Daoy (cell line): ENCODE measurements around the gene CPNE2. TPM values are rescaled to one million over a fixed set of nuclear protein-coding genes. Genes with fewer than 3 reads are reported as not detected.
A peak's percentile ranks its signal among the peaks of the same experiment; 100 is the strongest.
"Not testable (repeated sequence)": the region's sequence is repeated elsewhere in the genome, so short reads cannot be mapped to it uniquely, and the experiment has no call there.

Experiments used
- DNase-seq: peaks from one replicate; pipeline ENCODE4 v3.0.0-alpha.2; 2015; ENCODE audit warnings: low read depth
- total RNA-seq: library from RNA; depleted of rRNA; stranded (reverse); fragments of >200 nt; shearing (Covaris generic); gene quantifications from 2 replicates; pipeline ENCODE4 v1.2.3, GENCODE V29; 2014

The CPNE2 gene
- total RNA-seq, 1 experiment from 2014 or later, result 10.0 TPM

- DNase-seq, result no peak
Measured at GRCh38 chr16:57069635-57070370, 22.6 kb upstream of the CPNE2 start.

GRCh38 chr16:57070424-57070823 lies 22.0 kb upstream of the CPNE2 start:
- no peak for DNase-seq

- not testable (repeated sequence) for DNase-seq
Measured at GRCh38 chr16:57071081-57071732, 21.2 kb upstream of the CPNE2 start.

DNA sequence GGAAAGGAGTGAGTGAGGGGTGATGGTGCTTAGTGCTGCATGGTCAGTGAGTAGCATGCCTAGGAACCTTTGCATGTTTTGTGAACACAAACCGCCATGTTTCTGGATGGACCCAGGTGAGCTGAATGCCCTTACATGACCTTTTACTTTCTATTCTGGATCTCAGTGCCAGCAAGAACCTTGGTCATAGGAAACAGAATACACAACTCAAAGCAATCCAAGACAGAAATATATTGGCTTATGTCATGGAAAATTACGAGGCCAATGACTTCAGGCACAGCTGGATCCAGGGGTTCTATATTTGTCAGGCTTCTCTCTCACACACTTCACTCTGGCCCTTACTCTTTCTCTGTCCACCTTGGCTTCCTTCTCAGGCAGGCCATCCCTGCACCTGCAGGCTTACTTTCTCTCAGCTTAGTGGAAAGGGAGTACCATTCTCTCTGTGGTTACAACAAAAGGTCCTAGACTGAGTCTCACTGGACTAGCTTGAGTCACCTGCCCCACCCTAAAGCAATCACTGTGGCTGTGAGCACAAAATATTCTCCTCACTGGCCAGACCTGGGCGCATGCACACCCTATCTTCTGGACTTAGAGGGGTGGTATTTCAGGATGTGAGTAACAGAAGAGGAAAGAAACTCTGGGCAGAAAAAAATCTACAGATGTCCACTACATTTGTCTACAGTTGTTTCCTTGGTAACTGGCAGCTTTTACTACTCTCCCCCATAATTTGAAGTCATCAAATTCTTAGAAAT lies 20.4 kb upstream of the CPNE2 start:
- DNase-seq, result peak; percentile 47

- no peak for DNase-seq
Measured at GRCh38 chr16:57072616-57073275, 19.6 kb upstream of the CPNE2 start.

- DNase-seq, result no peak
Measured at GRCh38 chr16:57077714-57078113, 14.7 kb upstream of the CPNE2 start.

DNA sequence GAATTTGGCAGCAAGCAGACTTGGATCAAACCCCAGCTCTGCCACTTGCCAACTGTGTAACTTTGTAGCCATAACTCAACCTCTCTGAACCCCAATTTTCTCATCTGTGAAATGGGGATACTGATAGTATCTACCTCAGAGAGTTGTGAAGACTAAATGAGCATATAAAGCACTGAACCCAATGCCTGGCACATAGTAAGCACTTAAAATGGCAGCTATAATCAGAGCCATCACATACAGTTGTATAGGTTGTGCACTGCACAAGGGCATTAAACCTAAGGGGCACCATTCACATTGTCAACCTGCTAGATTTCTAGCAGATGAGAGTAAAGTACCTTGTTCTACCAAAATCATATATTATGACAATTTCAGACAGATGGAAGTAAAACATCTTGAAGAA lies 10.6 kb upstream of the CPNE2 start:
- no peak for DNase-seq

GRCh38 chr16:57082664-57083063 lies 9.7 kb upstream of the CPNE2 start:
- no peak for DNase-seq

- DNase-seq, result no peak
Measured at GRCh38 chr16:57083485-57084126, 8.8 kb upstream of the CPNE2 start.

DNA sequence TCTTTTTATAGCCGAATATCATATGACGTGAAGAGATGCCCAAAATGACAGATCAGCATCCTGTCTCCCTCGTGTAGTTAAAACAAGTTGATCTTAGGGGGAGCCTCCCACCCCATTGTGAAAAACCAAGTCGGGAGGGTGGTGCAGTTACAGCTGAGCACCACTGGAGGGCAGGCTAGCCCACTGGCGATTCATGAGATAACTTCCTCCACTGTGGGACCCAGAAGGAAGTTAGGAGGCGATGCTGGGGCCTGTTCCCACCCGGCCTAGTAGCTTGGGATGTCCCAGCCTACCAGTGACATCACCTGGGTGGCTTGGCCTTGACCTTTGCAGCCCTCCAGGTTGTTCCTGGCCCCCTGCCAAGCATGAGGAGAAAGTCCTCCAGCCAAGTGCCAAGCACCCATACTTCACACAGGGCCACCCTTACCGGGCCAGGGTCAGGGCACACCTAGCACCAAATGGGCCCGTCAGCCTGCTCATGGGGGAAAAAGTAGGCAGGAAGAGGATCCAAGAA lies 8.1 kb upstream of the CPNE2 start:
- peak; percentile 68 for DNase-seq

DNA sequence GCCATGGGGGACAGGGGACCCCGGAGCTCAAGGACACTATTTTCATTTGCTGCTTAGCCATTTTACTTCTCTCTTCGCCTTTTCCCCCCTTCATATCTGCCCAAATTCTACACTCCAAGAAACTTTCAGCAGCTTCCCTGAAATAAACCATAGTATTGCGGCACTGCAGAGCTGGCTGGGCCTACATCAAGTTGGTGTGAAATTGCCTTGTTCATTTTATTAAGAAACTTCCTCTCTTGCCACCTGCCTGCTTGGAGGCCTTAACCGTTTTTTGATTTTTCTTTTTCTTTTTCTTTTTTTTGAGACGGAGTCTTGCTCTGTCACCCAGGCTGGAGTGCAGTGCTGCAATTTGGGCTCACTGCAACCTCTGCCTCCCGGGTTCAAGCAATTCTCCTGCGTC lies 7.4 kb upstream of the CPNE2 start:
- DNase-seq, result no peak

DNA sequence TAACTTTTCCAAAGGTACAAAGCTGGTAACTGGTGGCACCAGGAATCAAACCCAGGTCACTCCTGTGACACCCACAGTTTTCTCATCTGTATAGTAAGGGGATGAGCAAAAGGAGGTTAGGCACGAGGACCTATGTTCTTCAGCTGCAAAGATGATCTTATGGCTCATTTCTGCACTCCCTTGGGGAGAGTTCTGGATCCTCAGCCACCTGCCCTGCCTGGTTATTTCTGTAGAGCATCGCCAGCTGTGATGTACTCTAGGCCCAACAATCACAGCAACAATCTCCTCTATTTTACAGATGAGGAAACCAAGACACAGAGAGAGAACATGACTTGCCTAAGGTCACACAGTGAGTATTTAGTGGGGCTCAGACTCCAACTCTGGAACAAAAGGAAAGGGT lies 5.4 kb upstream of the CPNE2 start:
- DNase-seq, result no peak

- DNase-seq, result no peak
Measured at GRCh38 chr16:57089406-57089805, 3.0 kb upstream of the CPNE2 start.

- peak; percentile 62 for DNase-seq
Measured at GRCh38 chr16:57091200-57091974, 996 bp upstream of the CPNE2 start.

- DNase-seq, result peak; percentile 28
Measured at GRCh38 chr16:57092786-57093411, 516 bp downstream of the CPNE2 start.

DNA sequence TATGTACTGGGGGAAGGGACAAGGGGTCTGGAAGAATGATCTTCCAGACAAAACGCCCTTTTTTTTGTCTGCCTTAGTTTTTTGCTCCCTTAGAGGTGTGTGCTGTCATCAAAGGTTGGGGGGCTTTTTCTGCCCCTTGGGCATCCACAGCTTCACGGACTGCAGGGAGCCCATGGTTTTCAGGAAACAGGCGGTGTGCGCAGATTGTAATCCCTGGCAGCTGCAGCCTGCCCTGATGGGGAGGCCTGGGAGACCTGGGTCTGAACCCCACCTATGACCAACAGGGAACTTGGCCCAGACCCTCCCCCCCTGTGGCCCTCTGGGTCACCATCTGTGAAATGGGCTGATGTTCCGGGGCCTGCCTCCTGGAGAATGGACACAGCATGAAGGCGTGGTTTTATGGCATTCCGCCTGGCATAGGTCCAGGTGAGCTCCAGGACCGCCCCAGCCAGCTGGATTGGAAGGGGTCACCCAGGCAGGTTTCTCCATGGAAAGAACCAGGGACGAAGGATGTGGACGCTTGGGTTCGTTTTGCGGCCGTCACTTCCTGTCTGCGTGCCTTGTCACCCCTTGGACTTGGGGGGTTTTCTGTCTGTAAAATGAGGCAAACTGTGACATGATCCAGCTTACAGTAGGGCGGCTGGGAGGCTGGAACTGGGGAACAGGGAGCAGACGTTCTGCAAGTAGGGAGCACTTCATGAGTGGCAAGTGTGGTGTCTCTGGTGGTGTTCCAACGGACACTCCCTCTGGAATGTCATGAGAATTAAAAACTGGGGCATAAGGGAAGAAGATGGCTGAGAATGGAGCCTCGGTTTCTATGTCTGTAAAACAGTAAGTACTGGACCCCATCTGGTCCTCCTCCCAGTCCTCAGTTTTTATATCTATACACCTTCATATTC lies 1.5 kb downstream of the CPNE2 start:
- peak; percentile 26 for DNase-seq

DNA sequence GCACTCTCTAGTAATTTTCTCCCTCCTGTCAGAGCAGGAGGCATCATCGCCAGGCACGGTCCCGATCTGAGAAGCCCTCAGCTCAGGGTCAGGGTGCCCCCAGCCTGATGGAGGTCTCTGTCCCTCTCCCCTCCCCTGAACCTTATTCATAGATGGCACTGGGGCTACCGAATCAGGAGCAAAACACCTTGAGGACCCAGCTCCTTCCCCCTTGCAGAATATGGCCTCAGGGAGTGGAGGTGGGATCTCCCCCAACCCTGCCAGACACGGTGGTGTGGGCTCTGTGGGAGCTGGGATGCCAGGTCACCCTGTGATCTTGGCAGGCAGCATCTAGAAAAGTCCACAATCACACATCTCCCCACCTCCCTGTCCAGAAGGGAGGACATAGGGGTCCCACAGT lies 2.5 kb downstream of the CPNE2 start:
- no peak for DNase-seq

DNA sequence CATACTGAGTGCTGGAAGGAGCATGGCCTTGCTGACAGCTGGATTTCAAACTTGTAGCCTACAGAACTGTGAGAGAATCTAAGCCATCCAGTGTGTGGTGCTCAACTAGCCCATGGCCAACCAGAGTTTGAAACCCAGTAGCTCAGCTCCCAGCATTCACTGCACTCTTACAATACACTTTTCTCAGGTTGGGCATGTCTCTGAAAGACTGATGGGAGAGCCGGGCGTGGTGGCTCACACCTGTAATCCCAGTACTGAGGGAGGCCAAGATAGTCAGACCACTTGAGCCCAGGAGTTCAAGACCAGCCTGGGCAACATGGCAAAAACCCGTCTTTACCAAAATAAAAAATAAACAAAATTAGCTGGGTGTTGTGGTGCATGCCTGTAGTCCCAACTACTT lies 3.8 kb downstream of the CPNE2 start:
- no peak for DNase-seq

DNA sequence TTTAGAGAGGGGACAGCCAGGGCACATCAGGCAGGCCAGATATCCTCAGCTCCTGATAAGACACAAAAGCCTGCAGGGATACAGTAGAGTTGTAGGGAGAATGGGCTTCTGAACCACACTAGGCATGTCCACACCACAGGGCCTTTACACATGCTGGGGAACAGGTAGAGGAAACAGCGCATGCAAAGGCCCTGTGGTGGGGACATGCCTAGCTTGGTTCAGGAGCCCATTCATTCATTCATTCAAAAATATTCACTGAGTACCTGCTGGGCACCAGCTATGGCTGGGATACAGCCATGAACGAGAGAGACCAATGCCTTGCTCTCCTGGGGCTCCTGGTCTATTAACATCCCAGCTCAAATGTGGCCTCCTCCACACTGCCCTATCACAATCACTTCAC lies 4.4 kb downstream of the CPNE2 start:
- no peak for DNase-seq
